Endothelial cell of umbilical vein (primary cell): ENCODE data around the gene OR13A1. TPM values are rescaled to one million over a fixed set of nuclear protein-coding genes. Genes with fewer than 3 reads are reported as not detected.

Experiments
- BruUV-seq: library from RNA; stranded (reverse); fragments of 400-500 nt; replicated peaks from 2 replicates; lab custom pipeline; 2021; lab: Mats Ljungman, UMichigan
- CTCF ChIA-PET: fragments of 300-600, 350-600 bp; sonication (Branson Sonifier 250); formaldehyde crosslinking; loops from one replicate; lab custom pipeline; 2021; ENCODE audit warnings: antibody characterized with exemption, inconsistent platforms; lab: Charles Lee
- POLR2A ChIA-PET: fragments of 300-600, 350-600 bp; sonication (Branson Sonifier 250); formaldehyde crosslinking; loops from one replicate; lab custom pipeline; 2021; ENCODE audit warnings: antibody characterized with exemption, inconsistent platforms; lab: Charles Lee
- DNase-seq: peaks from one replicate; pipeline ENCODE4 v3.0.0-alpha.2; 2011; ENCODE audit warnings: low read depth, low spot score
- FAIRE-seq: peaks from 2 replicates; lab custom pipeline; 2011; peaks lifted over from hg19 to GRCh38; lab: Jason Lieb, UNC
- H2AFZ ChIP-seq: 2 replicates; pipeline ENCODE4 v1.6.0; 2012; ENCODE audit warnings: low read depth, low read length, control low read depth, inconsistent platforms
- H3K27ac ChIP-seq: 2 replicates; pipeline ENCODE4 v1.5.1; 2011; ENCODE audit warnings: low read depth, mild to moderate bottlenecking, control low read depth, low read length, moderate library complexity; ENCODE audit not compliant: insufficient read depth
- H3K27me3 ChIP-seq, 2 experiments: 2 replicates each; pipeline versions ENCODE4 v1.6.0 to v1.6.1; 2011; ENCODE audit warnings: low read length in 2 of 2, mixed read lengths in 1 of 2; ENCODE audit not compliant: control insufficient read depth in 2 of 2, insufficient read depth in 2 of 2
- H3K36me3 ChIP-seq, 2 experiments: 2 replicates in 1 of 2; 3 replicates in 1 of 2; pipeline ENCODE4 v1.5.1; 2011; ENCODE audit warnings: low read length in 2 of 2, mild to moderate bottlenecking in 1 of 2, moderate library complexity in 1 of 2; ENCODE audit not compliant: control insufficient read depth in 2 of 2, insufficient read depth in 2 of 2; ENCODE audit errors: extremely low read depth in 1 of 2
- H3K4me1 ChIP-seq: 3 replicates; pipeline ENCODE4 v1.5.1; 2011; ENCODE audit warnings: mild to moderate bottlenecking, low read length; ENCODE audit not compliant: control insufficient read depth, insufficient read depth; ENCODE audit errors: extremely low read depth
- H3K4me2 ChIP-seq: 2 replicates; pipeline ENCODE4 v1.6.1; 2011; ENCODE audit warnings: low read length, control low read depth, mixed read lengths; ENCODE audit not compliant: insufficient read depth
- H3K4me3 ChIP-seq, 3 experiments: fragments of 200-600 bp in 1 of 3; sonication (generic), shearing (Covaris generic) in 1 of 3; replicated peaks in 1 of 3; 2 replicates each; pipeline ENCODE4 v1.5.1; 2011 to 2016; ENCODE audit warnings: control low read depth in 3 of 3, low read length in 3 of 3, mild to moderate bottlenecking in 2 of 3, inconsistent platforms in 1 of 3, low read depth in 1 of 3, moderate library complexity in 1 of 3; ENCODE audit not compliant: insufficient read depth in 1 of 3
- H3K79me2 ChIP-seq: 2 replicates; pipeline ENCODE4 v1.6.0; 2012; ENCODE audit warnings: low read length, inconsistent platforms; ENCODE audit not compliant: control insufficient read depth, insufficient read depth
- H3K9ac ChIP-seq: replicated peaks from 2 replicates; pipeline ENCODE3; 2011; ENCODE audit warnings: low read length, control low read depth; ENCODE audit not compliant: insufficient read depth; ENCODE audit errors: extremely low read depth
- H3K9me1 ChIP-seq: replicated peaks from 3 replicates; pipeline ENCODE4 v1.6.0; 2011; ENCODE audit warnings: mild to moderate bottlenecking, low read length; ENCODE audit not compliant: control insufficient read depth, insufficient read depth; ENCODE audit errors: extremely low read depth
- H3K9me3 ChIP-seq: replicated peaks from 2 replicates; pipeline ENCODE4 v1.5.1; 2012; ENCODE audit warnings: low read length, inconsistent platforms; ENCODE audit not compliant: control insufficient read depth, insufficient read depth
- H4K20me1 ChIP-seq: replicated peaks from 2 replicates; pipeline ENCODE3; 2011; ENCODE audit warnings: mild to moderate bottlenecking, low read length; ENCODE audit not compliant: control insufficient read depth, insufficient read depth; ENCODE audit errors: extremely low read depth
- CTCF ChIP-seq, 2 donors: IDR thresholded peaks; 1 replicate in 1 of 2; 2 replicates in 1 of 2; pipeline ENCODE4 v1.5.1; 2011; ENCODE audit warnings: low read length in 2 of 2, mild to moderate bottlenecking in 2 of 2, moderate library complexity in 2 of 2, control low read depth in 1 of 2, inconsistent platforms in 1 of 2, low read depth in 1 of 2; ENCODE audit not compliant: insufficient read depth in 1 of 2; ENCODE audit errors: extremely low read depth in 1 of 2
- EZH2 ChIP-seq: IDR thresholded peaks from 2 replicates; pipeline ENCODE4 v1.6.1; 2012; ENCODE audit warnings: borderline replicate concordance, low read depth, mild to moderate bottlenecking, moderate library complexity, low read length, inconsistent platforms; ENCODE audit not compliant: severe bottlenecking
- FOS ChIP-seq: IDR thresholded peaks from 2 replicates; pipeline ENCODE4 v1.6.1; 2011; ENCODE audit warnings: mild to moderate bottlenecking, low read length, moderate library complexity, borderline replicate concordance; ENCODE audit not compliant: insufficient read depth
- GATA2 ChIP-seq: IDR thresholded peaks from 2 replicates; pipeline ENCODE4 v1.7.0; 2011; ENCODE audit warnings: low read depth, mild to moderate bottlenecking, moderate library complexity, mixed read lengths, low read length; ENCODE audit not compliant: insufficient read length, insufficient read depth
- JUN ChIP-seq: IDR thresholded peaks from 2 replicates; pipeline ENCODE4 v1.6.1; 2011; ENCODE audit warnings: borderline replicate concordance, low read depth; ENCODE audit not compliant: insufficient read length, insufficient read depth
- MAX ChIP-seq: IDR thresholded peaks from 2 replicates; pipeline ENCODE4 v1.6.1; 2011; ENCODE audit not compliant: insufficient read depth, insufficient read length
- MYC ChIP-seq: IDR thresholded peaks from one replicate; pipeline ENCODE4 v1.6.1; 2011; ENCODE audit warnings: mild to moderate bottlenecking, low read depth, low read length
- POLR2A ChIP-seq: IDR thresholded peaks from 2 replicates; pipeline ENCODE4 v1.6.1; 2012; ENCODE audit warnings: low read depth, mild to moderate bottlenecking, control low read depth, low read length
- POLR2AphosphoS5 ChIP-seq: IDR thresholded peaks from 2 replicates; pipeline ENCODE4 v1.6.1; 2012; ENCODE audit warnings: low read depth, mild to moderate bottlenecking, control low read depth, low read length, moderate library complexity; ENCODE audit not compliant: insufficient read depth
- dilution Hi-C: fragments of 300-500 bp; cut with MboI; formaldehyde crosslinking; loops from one replicate; pipeline ENCODE4 v1.15.0; 2019; ENCODE audit warnings: low sequenced_read_pairs; ENCODE audit not compliant: extremely low pct_ligation_motif_present
- intact Hi-C: fragments of 100-400 bp; cut with micrococcal nuclease; formaldehyde crosslinking; loops from one replicate; pipeline ENCODE4 v1.10.0; 2022
- polyA plus RNA-seq, 4 experiments: library from polyadenylated mRNA; depleted of rRNA in 3 of 4; stranded (reverse) in 3 of 4; unstranded in 1 of 4; fragments of >200 nt; gene quantifications; 2 replicates each; pipeline versions ENCODE4 v1.2.1 to v1.2.3, GENCODE V29; 2011 to 2012; ENCODE audit warnings: missing spikeins in 1 of 4
- total RNA-seq: library from RNA; stranded (reverse); gene quantifications from 2 replicates; pipeline ENCODE4 v1.2.3, GENCODE V29; 2021

OR13A1 gene
- total and polyA plus RNA-seq, 2 donors (not counting 3 experiments of a cell fraction or from before 2014, with no cell fraction given) = not detected

GRCh38 chr10:45279682-45280081, 35.7 kb downstream of the OR13A1 start:
- Histone ChIP-seq H2AFZ (no peak overlapping the region), H3K27me3 (peaks cover 20 to 25% of the 10 kb centered on the region in 2 experiments), H3K9me1 (no peaks in the 10 kb centered on the region), H3K4me3 (no peak overlapping the region), H3K27ac (no peak overlapping the region), H4K20me1 (no peaks in the 10 kb centered on the region), H3K36me3 (no peaks in the 10 kb centered on the region), H3K9ac (no peak overlapping the region), H3K4me2 (no peak overlapping the region), H3K9me3 (no peaks in the 10 kb centered on the region), H3K79me2 (no peaks in the 10 kb centered on the region), H3K4me1 (no peaks in the 10 kb centered on the region)
- TF ChIP-seq CTCF (IDR thresholded peaks at IDR 0.05; ENCODE audit: extremely low read depth in 1 of 2, insufficient read depth in 1 of 2, low read depth in 1 of 2, low read length in 2 of 2) = no peak
- CTCF ChIA-PET = no interaction called here
- POLR2A ChIA-PET = no interaction called here
- FAIRE-seq (no peak), DNase-seq (no peak)
- intact Hi-C loops (no loop called here), dilution Hi-C loops (no loop called here)
- BruUV-seq = no TSS peak

GRCh38 chr10:45278860-45279498, 36.4 kb downstream of the OR13A1 start:
- dilution Hi-C loops = no loop called here
- no peak overlapping the region for H2AFZ ChIP-seq
- no peak overlapping the region for H3K4me3 ChIP-seq
- ChIA-PET POLR2A (no interaction called here), CTCF (no interaction called here)
- intact Hi-C loops = no loop called here
- peaks cover 18 to 25% of the 10 kb centered on the region in 2 experiments for H3K27me3 ChIP-seq
- no peak for DNase-seq
- no peaks in the 10 kb centered on the region for H4K20me1 ChIP-seq
- no peaks in the 10 kb centered on the region for H3K36me3 ChIP-seq
- BruUV-seq = no TSS peak
- H3K9ac ChIP-seq = no peak overlapping the region
- no peaks in the 10 kb centered on the region for H3K9me3 ChIP-seq
- no peaks in the 10 kb centered on the region for H3K4me1 ChIP-seq
- TF ChIP-seq GATA2 (no peak), FOS (no peak), JUN (no peak), MAX (no peak), POLR2AphosphoS5 (no peak), EZH2 (no peak), CTCF (IDR thresholded peaks at IDR 0.05; ENCODE audit: extremely low read depth in 1 of 2, insufficient read depth in 1 of 2, low read depth in 1 of 2, low read length in 2 of 2) (no peak), MYC (no peak), POLR2A (no peak)
- H3K27ac ChIP-seq = no peak overlapping the region
- FAIRE-seq = no peak
- no peak overlapping the region for H3K4me2 ChIP-seq
- no peaks in the 10 kb centered on the region for H3K9me1 ChIP-seq
- no peaks in the 10 kb centered on the region for H3K79me2 ChIP-seq
